NCI-H2107 treated with DMSO at 0.1 percent for 48 hours (cell line): ENCODE results near the gene SUCLG2.

Source experiments
- DNase-seq: peaks from one replicate; lab custom pipeline; 2025; ENCODE audit not compliant: unreplicated experiment; lab: John Stamatoyannopoulos, UW

Gene SUCLG2

DNA sequence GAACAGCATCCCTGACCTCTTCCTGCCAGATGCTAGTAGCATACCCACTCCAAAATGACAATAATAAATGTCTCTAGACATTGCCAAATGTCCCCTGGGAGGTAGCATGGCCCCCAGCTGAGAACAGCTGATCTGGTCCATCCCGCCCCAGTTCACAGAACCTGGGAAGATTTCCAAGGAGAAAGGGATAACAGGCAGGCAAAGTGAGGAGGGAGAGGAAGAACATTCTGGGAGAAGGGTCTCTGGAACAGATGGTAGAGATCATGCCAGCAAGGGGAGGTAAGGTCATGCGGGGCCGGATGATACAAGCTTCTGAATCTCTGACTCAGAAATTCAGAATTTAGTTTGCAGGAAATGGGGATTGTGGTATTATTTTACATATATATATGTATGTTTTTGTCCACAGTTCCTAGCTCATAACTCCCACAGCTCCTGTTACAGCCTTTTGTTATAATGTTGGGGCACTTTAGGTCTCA is 192.7 kb downstream of the SUCLG2 start:
- peak; percentile 1 for DNase-seq

DNA sequence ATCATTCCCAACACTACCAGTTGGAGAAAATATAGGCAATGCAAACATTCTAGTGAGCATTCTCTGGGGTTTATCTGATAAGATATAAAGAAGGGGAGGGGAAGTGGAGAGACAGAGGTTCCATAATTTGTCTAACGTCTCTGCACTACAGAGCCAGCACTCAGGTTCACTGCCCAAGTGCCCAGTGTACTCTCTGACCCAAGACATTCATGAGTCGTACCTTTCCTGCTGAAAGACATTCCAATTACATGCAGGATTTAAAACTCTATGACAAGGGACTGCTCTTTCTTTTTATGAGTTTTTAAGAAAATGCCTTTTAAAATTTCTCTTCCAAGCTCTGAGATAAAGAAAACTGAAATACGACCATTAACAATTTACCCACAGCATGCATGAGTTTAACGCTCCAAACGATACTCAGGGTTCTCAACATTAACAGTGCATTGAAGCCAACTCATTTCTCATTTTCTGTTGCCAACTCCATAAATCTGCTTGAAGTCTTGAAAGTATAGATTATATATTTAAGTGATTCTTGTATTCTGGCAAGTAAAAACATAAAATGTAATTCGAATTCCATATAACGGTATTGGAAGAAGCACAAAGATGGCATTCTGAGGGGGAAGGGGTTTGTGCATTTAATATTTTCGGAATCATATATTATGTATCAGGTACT is 193.4 kb downstream of the SUCLG2 start:
- DNase-seq, result no peak

DNA sequence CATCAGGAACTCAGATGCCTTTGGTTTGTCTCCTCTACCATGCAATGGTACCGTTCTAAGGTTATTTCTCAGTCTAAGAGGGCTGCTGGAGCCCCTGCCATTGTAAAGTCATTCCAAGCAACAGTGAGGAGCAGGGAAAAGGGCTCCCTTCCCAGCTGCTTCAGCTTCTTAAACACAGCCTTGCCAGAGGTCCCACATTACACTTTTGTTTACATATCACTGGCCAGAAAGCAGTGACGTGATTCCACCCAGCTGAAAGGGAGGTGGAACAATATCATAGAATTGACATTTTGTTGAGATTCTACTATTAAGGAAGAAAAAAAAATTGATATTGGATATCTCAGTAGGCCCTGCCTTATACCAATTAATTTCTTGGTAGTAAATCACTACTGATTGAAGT is 194.6 kb downstream of the SUCLG2 start:
- no peak for DNase-seq

DNA sequence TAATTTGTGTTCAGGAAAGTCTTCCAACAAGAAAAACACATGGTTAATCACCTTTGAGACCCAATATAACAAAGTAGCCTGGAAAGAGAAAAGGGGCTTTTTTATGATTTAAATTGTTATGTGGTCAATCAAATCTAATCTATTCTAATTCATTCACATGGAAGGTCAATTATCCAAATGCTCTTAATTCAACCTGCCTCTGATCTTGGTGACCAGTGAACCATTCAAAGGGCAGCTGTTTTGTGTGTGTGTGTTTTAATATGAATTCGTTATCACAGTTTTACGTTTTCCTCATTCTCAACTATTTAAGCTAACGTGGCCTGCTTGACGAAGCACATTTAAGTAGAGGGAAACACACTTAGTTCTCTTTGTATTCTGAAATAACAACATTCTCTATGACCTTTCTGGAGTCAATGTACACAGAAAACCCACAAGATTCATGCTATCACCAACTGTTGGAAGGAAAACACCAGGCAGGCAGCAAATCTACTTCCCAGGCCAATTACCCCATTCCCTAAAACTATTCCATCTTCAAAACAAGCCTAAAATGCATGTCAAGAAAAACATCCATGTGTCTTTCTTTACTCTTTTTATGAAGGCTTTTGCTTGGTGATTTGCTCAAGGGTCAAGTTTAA is 195.4 kb downstream of the SUCLG2 start:
- no peak for DNase-seq

DNA sequence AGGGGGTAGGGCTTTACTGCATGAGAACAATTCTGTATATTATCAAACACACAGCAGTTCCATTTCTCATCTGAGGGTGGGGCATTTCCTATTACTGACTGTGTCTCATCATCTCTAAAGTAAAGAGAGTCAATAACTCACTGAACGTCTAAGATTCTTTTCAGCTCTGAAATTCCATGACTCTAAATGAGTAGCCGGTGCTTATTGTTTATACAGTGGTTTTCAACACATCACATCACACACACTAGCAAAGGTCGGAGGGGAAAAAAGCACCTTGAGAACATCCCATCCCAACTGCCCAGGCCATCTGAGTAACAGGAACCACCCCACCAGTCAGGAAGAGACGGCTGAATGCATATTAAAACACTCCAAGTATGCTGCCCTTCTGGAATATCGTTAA is 196.0 kb downstream of the SUCLG2 start:
- DNase-seq, result no peak

DNA sequence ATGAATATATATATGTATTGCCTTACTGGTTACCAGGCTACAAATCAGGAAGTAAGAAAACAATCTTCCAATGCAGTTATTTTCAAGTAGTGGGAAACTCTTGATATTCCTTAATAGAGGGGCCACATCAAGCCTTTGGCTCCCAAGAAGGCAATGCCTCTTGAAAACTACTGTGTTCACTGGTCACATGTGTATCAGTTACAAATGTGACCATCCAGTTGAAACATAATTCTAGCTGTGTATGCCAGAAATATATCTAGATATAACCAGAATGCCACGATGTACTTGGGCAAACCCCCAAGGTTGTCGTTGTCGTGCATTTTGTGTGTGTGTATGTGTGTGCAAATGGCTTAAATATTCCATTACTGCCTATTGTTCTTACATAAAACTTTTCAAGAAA is 200.8 kb downstream of the SUCLG2 start:
- DNase-seq, result no peak

DNA sequence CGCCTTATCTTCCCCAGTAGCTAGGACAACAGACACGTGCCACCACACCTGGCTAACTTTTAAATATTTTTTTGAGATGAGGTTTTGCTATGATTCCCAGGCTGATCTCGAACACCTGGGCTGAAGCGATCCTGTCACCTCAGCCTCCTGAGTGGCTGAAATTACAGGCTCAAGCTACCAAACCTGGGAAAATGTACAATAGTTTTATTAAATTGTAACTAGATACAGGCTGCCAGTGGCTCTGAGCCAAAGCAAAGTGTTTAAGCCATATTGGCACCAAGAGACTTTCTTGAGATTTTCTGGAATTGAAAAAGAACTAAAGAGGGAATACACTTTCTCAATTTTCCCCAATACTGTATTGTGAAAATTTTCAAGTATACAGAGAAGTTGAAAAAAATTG is 204.3 kb downstream of the SUCLG2 start:
- DNase-seq, result no peak

DNA sequence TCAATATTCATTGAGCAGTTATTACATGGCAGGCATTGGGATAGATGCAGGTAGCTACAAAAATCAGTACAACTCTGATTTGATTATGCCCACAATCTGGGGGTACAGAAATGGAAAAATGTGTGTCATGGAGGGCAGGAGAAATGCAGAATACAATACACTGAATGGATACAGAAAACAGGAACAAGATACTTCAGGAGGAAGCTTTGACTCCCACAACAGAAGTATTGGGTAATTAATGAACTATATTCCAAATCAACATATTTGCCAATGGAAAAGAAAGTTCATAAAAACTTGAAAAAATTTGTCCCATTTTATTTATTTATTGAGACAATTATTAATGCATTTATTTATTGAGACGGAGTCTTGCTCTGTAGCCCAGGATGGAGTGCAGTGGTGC is 207.0 kb downstream of the SUCLG2 start:
- no peak for DNase-seq

DNA sequence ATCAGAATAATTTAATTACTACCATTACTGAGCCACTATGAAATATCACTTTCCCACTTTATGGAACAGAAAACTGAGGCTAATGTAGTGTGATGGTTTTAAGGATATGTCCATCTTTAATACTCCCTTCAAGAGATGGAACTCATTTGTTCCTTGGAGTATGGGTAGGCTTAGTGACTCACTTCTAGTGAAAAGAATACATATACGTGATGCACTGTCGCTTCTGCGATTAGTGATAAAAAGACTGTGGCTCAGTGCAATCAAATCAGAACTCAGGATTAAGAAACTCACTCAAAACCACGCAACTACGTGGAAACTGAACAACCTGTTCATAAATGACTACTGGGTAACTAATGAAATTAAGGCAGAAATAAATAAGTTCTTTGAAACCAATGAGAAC is 216.6 kb downstream of the SUCLG2 start:
- DNase-seq, result no peak

DNA sequence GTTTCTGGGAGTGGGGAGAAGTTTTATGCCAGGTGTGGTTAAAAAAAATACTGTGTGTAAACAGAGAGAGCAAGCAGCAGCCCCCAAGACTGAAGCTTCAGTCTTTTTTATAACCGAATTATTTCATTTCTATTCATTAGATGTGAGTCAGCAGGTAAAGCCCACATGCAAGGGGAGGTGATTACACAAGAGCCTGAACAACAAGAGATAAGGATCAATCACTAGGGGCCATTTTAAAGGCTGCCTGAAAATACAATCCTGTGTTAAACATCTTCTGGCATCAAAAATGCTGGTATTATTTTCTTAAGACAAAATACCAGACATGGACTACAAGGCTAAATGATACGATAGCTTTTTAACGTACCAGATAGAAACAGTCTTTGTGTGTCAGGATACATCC is 217.3 kb downstream of the SUCLG2 start:
- DNase-seq, result no peak

DNA sequence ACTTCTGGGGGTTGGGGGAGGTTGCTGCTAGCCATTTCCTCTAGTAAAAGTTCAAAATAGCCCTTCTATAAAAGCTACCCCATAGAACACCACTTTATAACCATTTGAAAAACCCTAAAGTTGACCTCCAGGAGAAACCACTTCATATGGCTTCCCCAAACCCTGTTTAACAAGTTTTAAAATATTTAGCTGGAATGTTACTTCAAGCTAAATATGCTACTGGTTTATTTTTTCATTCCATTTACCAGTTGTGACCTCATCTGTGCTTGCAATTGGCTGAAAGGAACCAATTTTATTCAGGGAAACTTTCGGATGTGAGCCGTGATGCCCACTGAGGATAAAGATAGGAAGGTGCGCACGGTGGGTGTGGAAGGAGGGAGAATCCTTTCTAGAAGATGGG is 221.3 kb downstream of the SUCLG2 start:
- no peak for DNase-seq

DNA sequence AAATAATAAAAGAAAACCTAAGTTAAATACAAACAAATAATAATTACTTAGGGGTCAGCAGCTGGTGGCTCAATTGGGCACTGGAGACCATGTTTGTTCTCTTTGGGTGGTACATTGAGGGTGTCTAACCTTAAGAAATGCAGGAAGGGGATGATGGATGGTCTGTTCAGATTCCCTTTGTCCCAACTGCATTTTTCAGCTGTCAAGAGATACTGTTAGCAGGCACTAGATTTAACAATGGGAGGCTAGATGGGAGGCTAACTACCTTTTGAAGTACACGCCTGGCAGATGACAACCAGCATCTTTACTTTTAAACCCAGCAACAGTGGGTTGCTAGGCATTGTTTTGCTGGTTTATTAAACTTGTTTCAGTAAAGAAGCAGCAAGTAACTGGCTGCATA is 222.5 kb downstream of the SUCLG2 start:
- DNase-seq, result no peak

DNA sequence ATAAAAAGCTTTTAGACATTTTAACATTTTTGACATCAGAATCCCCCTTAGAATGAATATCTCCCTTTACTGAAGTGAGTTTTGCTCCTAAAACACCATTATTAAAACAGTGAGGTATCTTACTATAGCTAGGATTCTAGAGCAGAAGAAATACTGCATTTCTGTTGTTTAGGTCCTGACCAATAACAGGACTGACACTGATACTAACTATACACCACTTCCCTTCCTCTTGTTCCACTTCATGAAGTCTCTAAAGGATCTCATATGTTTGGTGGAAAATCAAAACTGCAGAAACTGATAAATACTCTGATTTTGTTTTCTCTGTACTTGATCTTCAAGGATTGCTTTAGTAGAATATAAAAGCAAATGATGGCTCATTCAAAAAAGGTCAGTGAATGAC is 230.7 kb downstream of the SUCLG2 start:
- DNase-seq, result no peak

DNA sequence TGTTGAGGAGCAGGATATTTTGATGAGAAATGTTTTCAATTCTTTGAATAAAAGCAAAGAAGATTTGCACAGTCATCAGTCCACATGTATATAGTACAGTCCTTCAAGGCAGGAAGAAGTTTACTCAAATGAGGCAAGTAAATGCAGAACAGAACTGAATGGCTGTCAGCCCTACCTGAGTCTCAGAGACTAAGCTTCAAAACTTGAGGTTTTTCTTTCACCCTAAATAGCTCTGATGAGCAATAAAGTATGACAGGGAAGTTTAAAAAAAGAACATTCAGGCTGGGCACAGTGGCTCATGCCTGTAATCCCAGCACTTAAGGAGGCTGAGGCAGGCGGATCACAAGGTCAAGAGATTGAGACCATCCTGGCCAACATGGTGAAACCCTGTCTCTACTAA is 232.5 kb downstream of the SUCLG2 start:
- DNase-seq, result no peak

DNA sequence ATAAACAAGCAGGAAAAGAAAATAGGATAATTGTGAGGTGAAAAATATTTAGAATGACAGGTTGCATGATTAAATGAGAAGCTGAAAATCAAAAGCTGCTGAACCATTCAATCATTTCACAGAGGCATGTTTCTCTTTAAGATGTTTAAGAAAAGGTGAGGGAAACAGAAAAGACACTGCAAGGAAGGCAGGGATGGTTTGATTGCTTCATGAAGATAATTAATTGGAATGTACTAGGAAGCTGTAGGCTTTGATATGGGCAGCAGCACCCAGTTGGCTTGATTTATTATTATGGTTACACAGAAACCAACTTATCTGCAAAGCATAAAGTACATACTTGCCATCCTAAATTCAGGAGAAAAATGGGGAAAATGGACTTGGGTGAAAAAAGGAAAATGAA is 234.6 kb downstream of the SUCLG2 start:
- no peak for DNase-seq

DNA sequence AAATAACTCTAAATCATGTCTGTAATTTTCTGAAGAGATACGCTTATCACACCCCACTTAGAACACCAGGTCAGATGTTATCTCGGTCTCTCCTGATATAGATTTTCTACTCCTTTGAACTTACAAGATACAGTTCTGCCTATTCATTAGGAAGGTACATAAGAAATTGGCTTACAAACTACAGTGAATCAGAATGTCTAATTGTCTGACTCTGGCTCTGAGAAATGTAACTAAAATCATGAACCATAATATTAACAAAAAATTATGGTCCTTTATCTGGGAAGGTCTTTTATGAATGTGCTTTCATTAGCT is 235.2 kb downstream of the SUCLG2 start:
- no peak for DNase-seq

DNA sequence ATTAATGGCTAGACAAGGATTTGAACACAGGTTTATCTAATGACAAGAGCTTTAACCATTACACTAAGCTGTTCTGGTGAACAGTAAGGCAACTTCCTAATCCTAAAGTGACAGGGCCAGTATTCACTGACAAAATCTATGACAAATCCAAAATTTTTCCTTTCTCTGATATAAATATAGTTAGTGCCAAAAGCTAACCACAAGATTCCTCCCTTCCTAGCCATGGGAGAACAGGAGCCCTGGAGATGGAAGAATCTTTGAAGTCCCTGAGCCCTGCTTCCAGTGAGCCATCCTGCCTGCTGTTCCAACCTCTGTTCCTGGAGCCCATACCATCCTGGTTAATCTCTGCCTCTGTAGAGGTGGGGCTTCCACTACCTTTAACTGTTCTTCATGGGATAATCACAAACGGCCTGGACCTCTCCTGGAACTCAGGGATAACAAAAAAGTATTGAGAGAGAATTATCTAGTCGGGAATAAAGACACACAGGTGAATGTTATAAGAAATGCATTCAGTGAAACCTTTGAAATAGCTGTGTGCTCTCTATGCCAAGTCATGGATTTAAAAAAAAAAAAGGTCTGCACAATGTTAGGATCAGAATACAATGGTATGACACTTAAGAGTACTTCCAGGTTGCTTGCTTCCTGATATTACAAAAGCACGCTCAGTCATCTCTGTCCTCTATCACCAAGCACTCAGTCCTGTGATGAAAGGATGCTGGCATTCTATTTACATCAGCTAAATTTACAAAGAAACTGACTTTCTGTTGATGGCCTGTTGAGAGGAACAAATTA is 235.8 kb downstream of the SUCLG2 start:
- no peak for DNase-seq

DNA sequence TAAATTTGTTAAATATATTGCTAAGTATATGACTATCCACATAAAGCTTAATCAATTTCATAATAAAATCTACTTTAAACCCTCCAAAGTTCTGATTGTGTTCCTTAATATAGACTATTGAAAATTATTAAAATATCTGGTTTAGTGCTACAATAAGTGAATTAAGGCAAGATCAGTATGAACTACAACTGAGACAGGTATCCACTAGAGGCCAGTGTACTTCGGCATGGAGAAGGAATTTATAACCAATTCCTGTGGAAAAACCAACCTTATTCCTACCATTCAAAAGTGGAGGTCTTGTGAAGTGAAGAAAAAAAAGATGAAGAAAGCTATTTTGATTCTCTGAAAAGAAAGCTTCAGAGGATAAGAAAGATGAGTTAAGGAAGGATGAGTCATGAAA is 237.7 kb downstream of the SUCLG2 start:
- no peak for DNase-seq

DNA sequence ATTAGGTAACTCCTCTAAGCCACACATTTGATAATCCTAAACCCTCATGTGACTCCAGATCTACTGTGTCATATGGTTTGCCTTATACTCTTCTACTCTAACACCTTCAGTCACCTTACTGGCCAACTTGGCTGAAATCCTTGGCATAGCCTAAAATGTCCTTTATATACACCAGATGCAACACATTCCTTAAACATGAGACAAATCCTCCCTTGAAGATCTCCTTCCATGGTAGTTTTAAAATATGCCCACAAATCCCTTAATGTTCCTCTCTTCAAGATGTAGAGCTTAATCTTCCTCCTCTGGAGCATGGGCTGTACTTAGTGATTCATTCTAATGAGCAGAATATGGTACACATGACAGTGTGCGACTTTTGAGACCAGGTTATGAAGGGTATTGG is 238.9 kb downstream of the SUCLG2 start:
- no peak for DNase-seq

DNA sequence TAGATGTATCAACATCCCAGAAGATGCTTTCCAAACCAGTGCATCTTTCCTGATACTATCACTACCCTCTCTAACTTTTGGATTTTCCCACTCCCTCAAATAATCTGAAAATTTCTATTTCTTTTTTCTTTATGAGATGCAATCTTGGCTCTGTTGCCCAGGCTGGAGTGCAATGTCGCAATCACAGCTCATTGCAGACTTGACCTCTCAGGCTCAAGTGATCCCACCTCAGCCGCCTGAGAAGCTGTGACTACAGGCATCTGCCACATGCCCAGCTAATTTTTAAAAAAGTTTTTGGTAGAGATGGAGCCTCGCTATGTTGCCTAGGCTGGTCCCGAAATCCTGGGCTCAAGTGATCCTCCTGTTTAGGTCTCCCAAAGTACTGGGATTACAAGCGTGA is 239.7 kb downstream of the SUCLG2 start:
- no peak for DNase-seq

DNA sequence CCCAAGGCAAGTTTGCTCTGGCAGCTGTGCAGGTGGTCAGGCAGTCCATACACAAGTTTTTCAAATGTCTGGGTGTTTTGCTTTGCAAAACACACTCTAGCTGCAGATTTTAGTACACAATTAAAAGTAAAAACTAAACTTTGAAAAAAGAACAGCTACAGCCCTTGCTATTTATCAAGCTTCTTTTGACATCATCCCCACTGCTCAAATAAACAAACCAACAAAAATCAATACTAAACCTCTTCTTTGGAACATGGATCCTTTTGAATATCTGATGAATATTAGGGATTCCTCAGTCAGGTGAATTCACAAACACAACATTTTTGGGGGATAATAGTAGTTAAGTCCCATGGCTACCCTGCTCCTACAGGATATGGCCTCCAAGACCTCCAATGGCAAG is 249.2 kb downstream of the SUCLG2 start:
- DNase-seq, result no peak

DNA sequence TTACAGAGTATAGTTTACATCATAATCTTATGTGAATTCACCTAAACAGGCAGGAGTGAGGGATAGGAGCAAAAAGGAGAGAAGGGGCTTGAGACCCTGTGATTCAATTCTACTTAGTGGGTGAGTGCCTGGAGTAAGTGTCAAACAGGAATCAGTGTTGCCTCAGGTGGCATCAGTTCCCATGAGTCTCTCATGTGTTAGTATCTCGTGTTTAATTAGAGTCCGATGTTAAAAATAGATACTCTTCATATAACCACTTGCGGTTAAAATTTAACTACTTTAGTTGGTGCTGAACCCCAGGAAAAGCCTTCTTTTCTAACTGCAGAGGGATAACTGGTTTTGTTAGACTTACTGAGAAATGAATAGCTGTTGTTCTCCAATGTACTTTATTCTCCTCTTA is 251.5 kb downstream of the SUCLG2 start:
- DNase-seq, result no peak
